ENCODE measurements around the gene LBH. TPM values are rescaled to one million over a fixed set of nuclear protein-coding genes. Genes with fewer than 3 reads are reported as not detected.

The LBH gene
- total RNA-seq, 1 donor from 2014 or later, result 51.7 TPM

GRCh38 chr2:30249354-30249753, 18.0 kb downstream of the LBH start:
- Histone ChIP-seq H3K4me3 (ENCODE audit: insufficient read depth, low read depth, low read length) (no peak overlapping the region), H4K20me1 (ENCODE audit: insufficient read depth, low read length) (peaks cover 70% of the 10 kb centered on the region), H3K36me3 (ENCODE audit: insufficient read depth, low read length) (peaks cover 3% of the 10 kb centered on the region), H3K27me3 (ENCODE audit: insufficient read depth, low read length) (no peaks in the 10 kb centered on the region), H2AFZ (ENCODE audit: low read depth, low read length) (no peak overlapping the region), H3K4me1 (ENCODE audit: insufficient read depth, low read length) (peaks cover 20% of the 10 kb centered on the region), H3K9me3 (ENCODE audit: insufficient read depth, low read depth, low read length) (no peaks in the 10 kb centered on the region), H3K27ac (ENCODE audit: low read depth, low read length) (no peak overlapping the region), H3K9ac (ENCODE audit: low read length) (no peak overlapping the region), H3K79me2 (ENCODE audit: insufficient read depth, low read length) (peaks cover 91% of the 10 kb centered on the region), H3K4me2 (ENCODE audit: low read length) (no peak overlapping the region)
- DNase-seq (ENCODE audit: low read depth), result no peak
- Mint-ChIP-seq H3K36me3 (ENCODE audit: low read depth, unreplicated experiment) (peaks cover 13% of the 10 kb centered on the region), H3K4me1 (ENCODE audit: low read depth, unreplicated experiment) (peaks cover 35% of the 10 kb centered on the region), H3K27ac (ENCODE audit: unreplicated experiment) (no peak overlapping the region), H3K27me3 (ENCODE audit: low read depth, unreplicated experiment) (no peaks in the 10 kb centered on the region), H3K4me3 (ENCODE audit: unreplicated experiment) (no peak overlapping the region), H3K9me3 (ENCODE audit: unreplicated experiment) (no peaks in the 10 kb centered on the region)
- FAIRE-seq, result no peak
- TF ChIP-seq EZH2 (IDR thresholded peaks at IDR 0.05; ENCODE audit: insufficient read depth, low read length) (no peak), CTCF (IDR thresholded peaks at IDR 0.05; ENCODE audit: insufficient read depth, low read depth, low read length) (no peak)

- DNase-seq (ENCODE audit: low read depth) (no peak), FAIRE-seq (no peak)
- Histone ChIP-seq H3K4me1 (ENCODE audit: insufficient read depth, low read length) (peaks cover 20% of the 10 kb centered on the region), H4K20me1 (ENCODE audit: insufficient read depth, low read length) (peaks cover 74% of the 10 kb centered on the region), H3K27me3 (ENCODE audit: insufficient read depth, low read length) (no peaks in the 10 kb centered on the region), H2AFZ (ENCODE audit: low read depth, low read length) (no peak overlapping the region), H3K79me2 (ENCODE audit: insufficient read depth, low read length) (peaks cover 93% of the 10 kb centered on the region), H3K36me3 (ENCODE audit: insufficient read depth, low read length) (peaks cover 3% of the 10 kb centered on the region), H3K27ac (ENCODE audit: low read depth, low read length) (no peak overlapping the region), H3K9ac (ENCODE audit: low read length) (no peak overlapping the region), H3K4me3 (ENCODE audit: insufficient read depth, low read depth, low read length) (no peak overlapping the region), H3K4me2 (ENCODE audit: low read length) (no peak overlapping the region), H3K9me3 (ENCODE audit: insufficient read depth, low read depth, low read length) (no peaks in the 10 kb centered on the region)
- no peaks in the 10 kb centered on the region for H3K9me3 Mint-ChIP-seq (ENCODE audit: unreplicated experiment)
- peaks cover 42% of the 10 kb centered on the region for H3K4me1 Mint-ChIP-seq (ENCODE audit: low read depth, unreplicated experiment)
- H3K36me3 Mint-ChIP-seq (ENCODE audit: low read depth, unreplicated experiment), result peaks cover 13% of the 10 kb centered on the region
- TF ChIP-seq CTCF (IDR thresholded peaks at IDR 0.05; ENCODE audit: insufficient read depth, low read depth, low read length) (no peak), EZH2 (IDR thresholded peaks at IDR 0.05; ENCODE audit: insufficient read depth, low read length) (no peak)
- no peak overlapping the region for H3K27ac Mint-ChIP-seq (ENCODE audit: unreplicated experiment)
- no peaks in the 10 kb centered on the region for H3K27me3 Mint-ChIP-seq (ENCODE audit: low read depth, unreplicated experiment)
- H3K4me3 Mint-ChIP-seq (ENCODE audit: unreplicated experiment), result no peak overlapping the region
Observed at GRCh38 chr2:30250421-30250820, 19.1 kb downstream of the LBH start.
